Natural killer cell (primary cell): ENCODE measurements around the gene NAP1L2. TPM values are rescaled to one million over a fixed set of nuclear protein-coding genes. Genes with fewer than 3 reads are reported as not detected.

ENCODE experiments used
- ATAC-seq, 3 donors: fragments of 150-1000 bp in 2 of 3; fragments of 200-7000 bp in 1 of 3; cut with Tn5 transposase; 1 replicate in 1 of 3; 2 replicates in 2 of 3; pipeline ENCODE4 v1.10.0; 2021; ENCODE audit warnings: mild to moderate bottlenecking in 2 of 3, moderate library complexity in 2 of 3
- DNase-seq, 2 donors: peaks; one replicate each; pipeline versions ENCODE4 v3.0.0 to v3.0.0-alpha.2; 2013 to 2021; ENCODE audit warnings: mixed read lengths in 1 of 2
- H3K27ac ChIP-seq: one replicate; pipeline ENCODE4 v1.5.1; 2013; ENCODE audit warnings: mild to moderate bottlenecking, low read length
- H3K27me3 ChIP-seq: one replicate; pipeline ENCODE4 v1.6.1; 2013; ENCODE audit warnings: low read length; ENCODE audit not compliant: control insufficient read depth, insufficient read depth
- H3K36me3 ChIP-seq: one replicate; pipeline ENCODE4 v1.6.1; 2013; ENCODE audit warnings: low read length; ENCODE audit not compliant: control insufficient read depth, insufficient read depth
- H3K4me1 ChIP-seq: one replicate; pipeline ENCODE4 v1.6.1; 2013; ENCODE audit warnings: low read length; ENCODE audit not compliant: control insufficient read depth, insufficient read depth
- H3K4me3 ChIP-seq: one replicate; pipeline ENCODE4 v1.5.1; 2013; ENCODE audit warnings: low read length
- H3K9me3 ChIP-seq: one replicate; pipeline ENCODE4 v1.6.1; 2013; ENCODE audit warnings: low read length; ENCODE audit not compliant: control insufficient read depth, insufficient read depth
- H3K27ac Mint-ChIP-seq, 2 donors: one replicate each; pipeline ENCODE4 v1.8.0; 2022; ENCODE audit warnings: mild to moderate bottlenecking in 2 of 2, mixed read lengths in 2 of 2, moderate library complexity in 1 of 2
- H3K27me3 Mint-ChIP-seq, 2 donors: one replicate each; pipeline ENCODE4 v1.8.0; 2022; ENCODE audit warnings: low read depth in 2 of 2, mixed read lengths in 2 of 2
- H3K36me3 Mint-ChIP-seq: one replicate; pipeline ENCODE4 v1.8.0; 2022; ENCODE audit warnings: mixed read lengths
- H3K4me1 Mint-ChIP-seq, 2 donors: one replicate each; pipeline ENCODE4 v1.8.0; 2022; ENCODE audit warnings: mixed read lengths in 2 of 2
- H3K4me3 Mint-ChIP-seq: one replicate; pipeline ENCODE4 v1.8.0; 2022; ENCODE audit warnings: mild to moderate bottlenecking, moderate library complexity, mixed read lengths
- H3K9me3 Mint-ChIP-seq, 2 donors: one replicate each; pipeline ENCODE4 v1.8.0; 2022; ENCODE audit warnings: mixed read lengths in 2 of 2
- WGBS: methylation state at CpG from one replicate; pipeline ENCODE4 v1.1.7; 2013; ENCODE audit warnings: missing lambda C conversion rate; ENCODE audit not compliant: insufficient coverage; 5-methylcytosine and 5-hydroxymethylcytosine counted together
- intact Hi-C: fragments of 100-400 bp; cut with micrococcal nuclease; formaldehyde crosslinking; loops from one replicate; pipeline ENCODE4 v1.14.2; 2022
- total RNA-seq, 4 donors: library from RNA; stranded (reverse); fragments of 120-200 nt in 1 of 4; gene quantifications; one replicate each; pipeline versions ENCODE4 v1.2.3 to v1.2.4, GENCODE V29; 2013 to 2022
- TF ChIP-seq, protein P1 (sequence below): fragments of 200-600 bp; IDR thresholded peaks from one replicate; pipeline ENCODE4 v1.8.0; 2022; ENCODE audit warnings: antibody characterized with exemption

The NAP1L2 gene, protein sequence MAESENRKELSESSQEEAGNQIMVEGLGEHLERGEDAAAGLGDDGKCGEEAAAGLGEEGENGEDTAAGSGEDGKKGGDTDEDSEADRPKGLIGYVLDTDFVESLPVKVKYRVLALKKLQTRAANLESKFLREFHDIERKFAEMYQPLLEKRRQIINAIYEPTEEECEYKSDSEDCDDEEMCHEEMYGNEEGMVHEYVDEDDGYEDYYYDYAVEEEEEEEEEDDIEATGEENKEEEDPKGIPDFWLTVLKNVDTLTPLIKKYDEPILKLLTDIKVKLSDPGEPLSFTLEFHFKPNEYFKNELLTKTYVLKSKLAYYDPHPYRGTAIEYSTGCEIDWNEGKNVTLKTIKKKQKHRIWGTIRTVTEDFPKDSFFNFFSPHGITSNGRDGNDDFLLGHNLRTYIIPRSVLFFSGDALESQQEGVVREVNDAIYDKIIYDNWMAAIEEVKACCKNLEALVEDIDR
- total RNA-seq: 1 to 10 TPM; 3.1 to 5.4 (median 3.6) TPM
- total RNA-seq (2013): 5.4 TPM

DNA sequence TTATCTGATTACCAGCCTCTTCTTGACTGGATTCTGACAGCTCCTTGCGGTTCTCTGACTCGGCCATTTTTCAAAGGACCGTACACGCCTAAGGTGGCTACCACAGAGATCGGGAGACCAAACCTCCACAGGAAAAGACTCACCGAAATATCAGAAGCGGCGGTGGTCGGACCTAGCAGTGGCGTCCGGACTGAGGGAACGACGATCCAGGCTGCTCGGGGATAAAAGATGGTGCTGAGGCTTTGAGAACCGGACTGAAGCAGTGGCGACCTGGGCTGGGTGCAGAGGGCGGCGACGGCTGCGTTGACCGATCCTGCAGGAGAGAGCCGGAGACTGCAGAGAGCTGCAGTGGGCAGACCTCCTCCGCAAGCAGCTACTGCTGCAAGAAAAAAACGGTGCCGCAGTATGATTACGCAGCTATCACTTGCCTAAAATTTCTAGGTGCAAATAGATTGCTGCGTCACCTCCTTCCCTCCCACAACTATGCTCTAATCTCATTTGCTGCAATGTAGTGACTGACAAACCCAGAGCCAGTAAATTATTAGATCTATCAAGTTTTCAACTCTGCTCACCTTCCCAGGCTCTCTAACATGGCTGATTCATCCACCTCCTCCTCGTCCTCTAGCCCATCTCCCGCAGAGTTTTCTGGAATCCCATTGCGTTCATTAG is at the start of gene NAP1L2:
TSS of gene NAP1L2 (minus strand) at position 426 of the 669 bp plus-strand sequence. CDS start at position 67, 359 bp downstream.
- Histone ChIP-seq H3K27me3 (no peaks in the 10 kb centered on the region), H3K9me3 (no peaks in the 10 kb centered on the region), H3K4me1 (peaks cover 2% of the 10 kb centered on the region), H3K36me3 (no peaks in the 10 kb centered on the region), H3K27ac (peak within 1 kb of the TSS; percentile 72), H3K4me3 (peak within 1 kb of the TSS; percentile 55)
- TF ChIP-seq, protein P1, sequence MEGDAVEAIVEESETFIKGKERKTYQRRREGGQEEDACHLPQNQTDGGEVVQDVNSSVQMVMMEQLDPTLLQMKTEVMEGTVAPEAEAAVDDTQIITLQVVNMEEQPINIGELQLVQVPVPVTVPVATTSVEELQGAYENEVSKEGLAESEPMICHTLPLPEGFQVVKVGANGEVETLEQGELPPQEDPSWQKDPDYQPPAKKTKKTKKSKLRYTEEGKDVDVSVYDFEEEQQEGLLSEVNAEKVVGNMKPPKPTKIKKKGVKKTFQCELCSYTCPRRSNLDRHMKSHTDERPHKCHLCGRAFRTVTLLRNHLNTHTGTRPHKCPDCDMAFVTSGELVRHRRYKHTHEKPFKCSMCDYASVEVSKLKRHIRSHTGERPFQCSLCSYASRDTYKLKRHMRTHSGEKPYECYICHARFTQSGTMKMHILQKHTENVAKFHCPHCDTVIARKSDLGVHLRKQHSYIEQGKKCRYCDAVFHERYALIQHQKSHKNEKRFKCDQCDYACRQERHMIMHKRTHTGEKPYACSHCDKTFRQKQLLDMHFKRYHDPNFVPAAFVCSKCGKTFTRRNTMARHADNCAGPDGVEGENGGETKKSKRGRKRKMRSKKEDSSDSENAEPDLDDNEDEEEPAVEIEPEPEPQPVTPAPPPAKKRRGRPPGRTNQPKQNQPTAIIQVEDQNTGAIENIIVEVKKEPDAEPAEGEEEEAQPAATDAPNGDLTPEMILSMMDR: no peak
- WGBS: 3% methylated on average over 30 of the region's 30 CpGs
- Mint-ChIP-seq H3K36me3 (no peaks in the 10 kb centered on the region), H3K27me3 (peaks cover 10 to 40% of the 10 kb centered on the region in 2 donors), H3K9me3 (no peaks in the 10 kb centered on the region), H3K4me1 (peaks cover 19 to 25% of the 10 kb centered on the region in 2 donors), H3K4me3 (peak within 1 kb of the TSS; percentile 95), H3K27ac (peak within 1 kb of the TSS; percentile 87 to 90)
- intact Hi-C loops: no loop called here
- ATAC-seq (peak; percentile 83 to 93 (median 91)), DNase-seq (peak; percentile 19 to 76)

DNA sequence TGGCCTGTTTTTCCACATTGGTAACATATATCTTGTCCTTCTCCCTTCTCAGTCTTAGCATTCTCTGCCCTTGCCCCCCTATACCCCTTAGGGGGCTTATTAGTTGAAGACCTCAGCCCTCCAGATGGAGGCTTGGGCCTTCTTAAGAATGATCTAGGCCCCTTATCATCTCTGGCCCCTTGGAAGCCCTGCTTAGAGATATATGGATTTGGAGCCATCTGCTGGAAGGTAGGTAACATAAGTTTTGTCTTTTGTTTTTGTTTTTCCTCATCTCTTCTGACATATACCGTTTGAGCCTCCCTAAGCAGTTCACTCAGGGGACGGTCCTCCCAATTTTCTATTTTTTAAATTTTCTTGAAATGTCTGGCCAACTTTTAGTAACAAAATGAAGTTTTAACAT is 48.3 kb upstream of the NAP1L2 start:
- H3K9me3 ChIP-seq: no peaks in the 10 kb centered on the region
- H3K4me3 ChIP-seq: no peak overlapping the region
- no peak overlapping the region for H3K27ac ChIP-seq
- Mint-ChIP-seq H3K36me3 (no peaks in the 10 kb centered on the region), H3K4me1 (no peaks in the 10 kb centered on the region), H3K27ac (no peak overlapping the region), H3K4me3 (no peak overlapping the region), H3K27me3 (peaks cover 0 to 11% of the 10 kb centered on the region in 2 donors), H3K9me3 (no peaks in the 10 kb centered on the region)
- intact Hi-C loops: no loop called here
- WGBS: 36% methylated on average over 2 of the region's 2 CpGs
- no peak for ATAC-seq
- TF ChIP-seq, protein P1: no peak
- DNase-seq: peak in 1 of 2 donors; percentile 30
- no peaks in the 10 kb centered on the region for H3K27me3 ChIP-seq
- no peaks in the 10 kb centered on the region for H3K36me3 ChIP-seq
- H3K4me1 ChIP-seq: no peaks in the 10 kb centered on the region

DNA sequence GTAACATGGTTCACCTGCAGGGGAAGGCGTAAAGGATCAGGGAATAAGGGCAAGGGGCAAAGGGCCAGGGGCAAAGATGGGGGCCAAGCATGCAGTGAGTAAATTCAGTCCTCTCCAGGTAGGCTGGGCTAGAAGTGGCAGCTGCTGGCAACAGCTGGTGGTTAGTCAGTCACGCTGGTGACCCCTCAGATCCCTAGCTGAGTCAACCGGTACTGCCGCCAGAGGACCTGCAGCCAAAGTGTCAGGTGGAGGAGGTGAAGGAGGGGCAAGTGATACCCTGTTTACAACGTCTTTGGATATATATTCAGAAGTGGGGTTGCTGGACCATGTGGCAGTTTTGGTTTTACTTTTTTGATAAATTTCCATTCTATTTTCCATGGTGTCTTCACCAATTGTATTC is 24.6 kb upstream of the NAP1L2 start:
- no peaks in the 10 kb centered on the region for H3K9me3 Mint-ChIP-seq
- WGBS: 85% methylated on average over 4 of the region's 5 CpGs
- H3K9me3 ChIP-seq: no peaks in the 10 kb centered on the region
- H3K36me3 Mint-ChIP-seq: no peaks in the 10 kb centered on the region
- no peak overlapping the region for H3K27ac Mint-ChIP-seq
- intact Hi-C loops: no loop called here
- peaks cover 0 to 8% of the 10 kb centered on the region in 2 donors for H3K27me3 Mint-ChIP-seq
- TF ChIP-seq, protein P1: no peak
- H3K36me3 ChIP-seq: no peaks in the 10 kb centered on the region
- no peak for ATAC-seq
- no peak for DNase-seq
- H3K27me3 ChIP-seq: no peaks in the 10 kb centered on the region
- H3K27ac ChIP-seq: no peak overlapping the region
- no peaks in the 10 kb centered on the region for H3K4me1 ChIP-seq
- H3K4me3 Mint-ChIP-seq: no peak overlapping the region
- H3K4me1 Mint-ChIP-seq: no peaks in the 10 kb centered on the region
- no peak overlapping the region for H3K4me3 ChIP-seq
